Breast epithelium (tissue), 4 donors: Measurements from ENCODE around the gene AFAP1L1. TPM values are rescaled to one million over a fixed set of nuclear protein-coding genes. Genes with fewer than 3 reads are reported as not detected.

Source experiments
- DNase-seq, 2 donors: peaks; one replicate each; pipeline ENCODE4 v3.0.0-alpha.2; 2019; ENCODE audit warnings: low spot score in 2 of 2
- H3K27ac ChIP-seq, 2 donors: fragments of 200-600 bp; sonication (generic) in 1 of 2; one replicate each; pipeline ENCODE4 v1.5.1; 2016 to 2019; ENCODE audit warnings: mild to moderate bottlenecking in 1 of 2
- H3K27me3 ChIP-seq, 2 donors: fragments of 200-600 bp; sonication (generic) in 1 of 2; one replicate each; pipeline versions ENCODE4 v1.5.1 to v1.6.0; 2017 to 2019; ENCODE audit warnings: control low read depth in 1 of 2, mild to moderate bottlenecking in 1 of 2
- H3K36me3 ChIP-seq: fragments of 200-600 bp; one replicate; pipeline ENCODE4 v1.5.1; 2019
- H3K4me1 ChIP-seq, 2 donors: fragments of 200-600 bp; sonication (generic); one replicate each; pipeline ENCODE4 v1.5.1; 2016 to 2019; ENCODE audit warnings: control low read depth in 1 of 2
- H3K4me3 ChIP-seq, 3 donors: fragments of 200-600 bp; sonication (generic); 1 replicate in 2 of 3; 2 replicates in 1 of 3; pipeline ENCODE4 v1.5.1; 2016 to 2019; ENCODE audit warnings: mild to moderate bottlenecking in 3 of 3, moderate library complexity in 2 of 3
- H3K9me3 ChIP-seq, 2 donors: fragments of 200-600 bp; sonication (generic) in 1 of 2; one replicate each; pipeline ENCODE4 v1.5.1; 2016 to 2019; ENCODE audit warnings: control low read depth in 1 of 2
- POLR2A ChIP-seq: fragments of 450-650 bp; IDR thresholded peaks from one replicate; pipeline ENCODE4 v1.6.1; 2016; ENCODE audit warnings: antibody characterized with exemption, mild to moderate bottlenecking, moderate library complexity
- POLR2AphosphoS5 ChIP-seq, 3 donors: sonication (generic); formaldehyde crosslinking; IDR thresholded peaks; one replicate each; pipeline ENCODE4 v1.6.1; 2017; ENCODE audit warnings: antibody characterized with exemption in 3 of 3
- intact Hi-C: fragments of 100-400 bp; cut with DNase I; formaldehyde crosslinking; loops from one replicate; pipeline ENCODE4 v1.15.1; 2023; ENCODE audit warnings: low total_unique reads
- total RNA-seq, 3 donors: library from RNA; depleted of rRNA; stranded (reverse); fragments of >200 nt; gene quantifications; one replicate each; pipeline ENCODE4 v1.1.0, GENCODE V29; 2016
- TF ChIP-seq, protein P1 (sequence below), 3 donors: fragments of 450-650 bp; IDR thresholded peaks; one replicate each; pipeline ENCODE4 v1.5.1; 2016 to 2017; ENCODE audit warnings: antibody characterized with exemption in 3 of 3, mild to moderate bottlenecking in 3 of 3, moderate library complexity in 3 of 3

The AFAP1L1 gene
- total RNA-seq, 3 donors from 2014 or later: 13.3 to 108 (median 26.5) TPM

DNA sequence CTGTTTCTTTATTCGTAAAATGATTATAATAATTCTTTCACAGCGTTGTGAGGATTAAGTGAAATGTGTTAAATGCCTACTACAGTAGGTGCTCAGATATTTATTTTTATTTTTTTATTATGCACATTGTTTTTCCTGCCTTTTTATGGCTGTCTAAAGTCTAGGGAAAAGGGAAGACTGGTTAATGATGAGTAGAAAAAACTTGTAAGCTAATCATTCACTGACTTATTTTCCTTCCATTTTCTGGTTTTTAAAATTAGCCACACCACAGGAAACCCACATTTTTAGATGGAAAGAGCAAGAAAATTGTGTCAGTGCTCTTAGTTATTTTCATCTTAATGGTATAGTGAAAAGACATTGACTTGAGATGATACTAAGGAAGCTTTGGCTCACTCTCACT lies 82.3 kb downstream of the AFAP1L1 start:
- Histone ChIP-seq H3K4me1 (no peaks in the 10 kb centered on the region), H3K27me3 (no peaks in the 10 kb centered on the region), H3K4me3 (no peak overlapping the region), H3K36me3 (no peaks in the 10 kb centered on the region), H3K9me3 (no peaks in the 10 kb centered on the region), H3K27ac (no peak overlapping the region)
- intact Hi-C loops: no loop called here
- TF ChIP-seq POLR2AphosphoS5 (IDR thresholded peaks at IDR 0.05): no peak
- TF ChIP-seq, protein P1, sequence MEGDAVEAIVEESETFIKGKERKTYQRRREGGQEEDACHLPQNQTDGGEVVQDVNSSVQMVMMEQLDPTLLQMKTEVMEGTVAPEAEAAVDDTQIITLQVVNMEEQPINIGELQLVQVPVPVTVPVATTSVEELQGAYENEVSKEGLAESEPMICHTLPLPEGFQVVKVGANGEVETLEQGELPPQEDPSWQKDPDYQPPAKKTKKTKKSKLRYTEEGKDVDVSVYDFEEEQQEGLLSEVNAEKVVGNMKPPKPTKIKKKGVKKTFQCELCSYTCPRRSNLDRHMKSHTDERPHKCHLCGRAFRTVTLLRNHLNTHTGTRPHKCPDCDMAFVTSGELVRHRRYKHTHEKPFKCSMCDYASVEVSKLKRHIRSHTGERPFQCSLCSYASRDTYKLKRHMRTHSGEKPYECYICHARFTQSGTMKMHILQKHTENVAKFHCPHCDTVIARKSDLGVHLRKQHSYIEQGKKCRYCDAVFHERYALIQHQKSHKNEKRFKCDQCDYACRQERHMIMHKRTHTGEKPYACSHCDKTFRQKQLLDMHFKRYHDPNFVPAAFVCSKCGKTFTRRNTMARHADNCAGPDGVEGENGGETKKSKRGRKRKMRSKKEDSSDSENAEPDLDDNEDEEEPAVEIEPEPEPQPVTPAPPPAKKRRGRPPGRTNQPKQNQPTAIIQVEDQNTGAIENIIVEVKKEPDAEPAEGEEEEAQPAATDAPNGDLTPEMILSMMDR (IDR thresholded peaks at IDR 0.05): no peak
- no peak for TF ChIP-seq POLR2A
- no peak for DNase-seq

DNA sequence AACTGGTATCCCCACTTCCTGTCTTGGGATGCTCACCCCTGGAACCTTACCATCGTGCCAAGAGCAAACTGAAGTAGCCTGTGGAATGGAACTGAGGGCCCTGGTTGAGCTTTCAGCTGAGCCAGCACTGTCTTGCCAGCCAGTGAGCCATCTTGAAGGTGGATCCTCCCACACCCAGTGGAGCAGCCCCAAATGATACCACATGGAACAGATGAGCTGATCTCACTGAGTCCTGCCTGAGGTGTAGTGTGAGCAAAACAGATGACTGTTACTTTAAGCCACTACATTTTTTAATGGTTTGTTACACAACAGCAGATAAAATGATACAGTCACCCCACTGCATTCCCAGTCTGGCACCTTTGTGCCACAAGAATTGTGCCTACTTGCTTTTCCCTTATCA lies 84.0 kb downstream of the AFAP1L1 start:
- no peaks in the 10 kb centered on the region for H3K36me3 ChIP-seq
- H3K27me3 ChIP-seq: no peaks in the 10 kb centered on the region
- TF ChIP-seq, protein P1 (IDR thresholded peaks at IDR 0.05): no peak
- TF ChIP-seq POLR2AphosphoS5 (IDR thresholded peaks at IDR 0.05) (no peak), POLR2A (no peak)
- intact Hi-C loops: no loop called here
- no peaks in the 10 kb centered on the region for H3K9me3 ChIP-seq
- no peak overlapping the region for H3K4me3 ChIP-seq
- no peak overlapping the region for H3K27ac ChIP-seq
- no peaks in the 10 kb centered on the region for H3K4me1 ChIP-seq
- no peak for DNase-seq

DNA sequence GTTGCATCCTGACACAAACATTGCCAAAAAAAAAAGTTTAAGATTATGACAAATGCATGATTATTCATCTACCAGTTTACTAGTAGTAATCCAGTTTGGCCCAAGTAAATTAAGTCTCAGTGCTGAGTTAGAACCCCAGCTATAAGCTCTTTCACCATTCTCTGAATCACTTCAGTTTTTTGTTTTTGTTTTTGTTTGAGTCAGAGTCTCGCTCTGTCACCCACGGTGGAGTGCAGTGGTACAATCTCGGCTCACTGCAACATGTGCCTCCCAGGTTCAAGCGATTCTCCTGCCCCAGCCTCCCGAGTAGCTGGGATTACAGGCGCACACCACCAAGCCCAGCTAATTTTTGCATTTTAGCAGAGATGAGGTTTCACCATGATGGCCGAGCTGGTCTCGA lies 84.7 kb downstream of the AFAP1L1 start:
- DNase-seq: no peak
- no peaks in the 10 kb centered on the region for H3K9me3 ChIP-seq
- intact Hi-C loops: no loop called here
- TF ChIP-seq, protein P1 (IDR thresholded peaks at IDR 0.05): no peak
- TF ChIP-seq POLR2AphosphoS5 (IDR thresholded peaks at IDR 0.05): no peak
- TF ChIP-seq POLR2A: no peak
- no peaks in the 10 kb centered on the region for H3K36me3 ChIP-seq
- no peaks in the 10 kb centered on the region for H3K27me3 ChIP-seq
- H3K27ac ChIP-seq: no peak overlapping the region
- no peaks in the 10 kb centered on the region for H3K4me1 ChIP-seq
- H3K4me3 ChIP-seq: no peak overlapping the region

DNA sequence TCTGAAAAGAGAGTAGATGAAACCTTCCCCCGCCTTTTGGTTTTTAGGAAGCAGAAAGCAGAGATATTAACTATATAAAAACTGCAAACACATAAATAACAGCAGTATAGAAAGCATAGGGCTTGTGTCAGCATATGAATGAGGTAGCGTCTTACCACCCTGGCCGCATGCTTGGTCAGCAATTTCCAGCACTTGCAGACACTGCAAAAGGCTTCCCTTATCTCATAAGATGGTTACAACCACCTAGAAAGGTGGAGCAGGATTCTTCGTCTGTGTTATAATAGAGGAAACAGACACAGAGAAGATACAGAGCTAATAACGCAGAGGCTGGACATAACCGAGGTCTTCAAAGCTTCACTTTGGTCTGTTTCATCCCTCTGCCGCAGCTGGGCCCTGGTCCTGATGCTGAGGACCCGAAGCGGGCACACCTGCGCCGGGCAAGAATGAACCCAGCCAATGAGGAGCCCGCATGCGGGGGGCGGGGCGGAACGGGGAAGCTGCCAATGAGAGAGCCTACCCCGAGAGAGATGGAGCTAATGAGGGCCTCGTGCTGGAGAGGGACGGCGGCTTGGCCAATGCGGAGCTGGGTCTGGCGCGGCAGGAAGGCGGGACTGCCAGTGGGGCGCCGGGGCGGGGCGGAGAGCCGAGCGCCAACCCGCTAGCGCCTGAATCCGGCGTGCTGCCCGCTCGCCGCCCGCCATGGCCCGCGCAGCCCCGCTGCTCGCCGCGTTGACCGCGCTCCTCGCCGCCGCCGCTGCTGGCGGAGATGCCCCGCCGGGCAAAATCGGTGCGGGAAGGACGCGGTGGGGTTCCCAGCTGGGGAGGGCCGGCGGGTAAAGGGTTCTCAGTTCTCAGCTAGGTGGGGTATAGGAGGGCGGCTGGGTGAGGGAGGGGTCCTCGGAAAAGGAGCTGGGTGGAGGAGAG lies 86.0 kb downstream of the AFAP1L1 start, which contains the start of gene PCYOX1L:
PCYOX1L (plus strand) TSS at position 677 of the 924 bp plus-strand sequence; CDS start at position 700, 23 bp downstream.
- Histone ChIP-seq H3K27ac (peak within 1 kb of the TSS; percentile 57 to 65), H3K4me1 (no peaks in the 10 kb centered on the region), H3K4me3 (peak within 1 kb of the TSS; percentile 56 to 87 (median 74)), H3K27me3 (no peaks in the 10 kb centered on the region), H3K9me3 (no peaks in the 10 kb centered on the region), H3K36me3 (no peaks in the 10 kb centered on the region)
- intact Hi-C loops: no loop called here
- DNase-seq: peak; percentile 92 to 96
- TF ChIP-seq, protein P1 (IDR thresholded peaks at IDR 0.05): no peak
- TF ChIP-seq POLR2A (no peak), POLR2AphosphoS5 (IDR thresholded peaks at IDR 0.05) (no peak)

DNA sequence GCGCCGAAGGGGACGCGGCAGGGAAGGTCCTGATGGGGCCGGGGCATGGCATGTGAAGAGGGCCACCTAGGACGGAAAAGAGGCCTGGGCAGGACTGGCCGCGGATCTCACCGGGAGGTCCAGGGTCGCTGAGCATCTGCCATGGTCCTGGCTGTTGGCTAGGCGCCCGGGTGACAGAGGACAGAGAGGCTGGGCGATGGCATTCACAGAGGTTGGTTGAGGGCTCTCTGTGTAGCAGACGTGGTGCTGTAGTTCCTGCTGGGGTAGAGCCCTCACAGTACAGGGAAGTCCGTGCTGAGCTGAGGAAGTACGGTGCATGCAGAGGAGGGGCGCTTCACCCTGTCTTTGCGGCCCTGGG lies 86.6 kb downstream of the AFAP1L1 start:
- DNase-seq: no peak
- intact Hi-C loops: no loop called here
- peak overlapping the region; percentile 57 to 65 for H3K27ac ChIP-seq
- H3K36me3 ChIP-seq: no peaks in the 10 kb centered on the region
- peak overlapping the region; percentile 56 to 87 (median 74) for H3K4me3 ChIP-seq
- H3K9me3 ChIP-seq: no peaks in the 10 kb centered on the region
- no peaks in the 10 kb centered on the region for H3K4me1 ChIP-seq
- no peaks in the 10 kb centered on the region for H3K27me3 ChIP-seq
- TF ChIP-seq, protein P1 (IDR thresholded peaks at IDR 0.05): no peak
- TF ChIP-seq POLR2AphosphoS5 (IDR thresholded peaks at IDR 0.05) (no peak), POLR2A (no peak)
